Erythroblast (primary cell): ENCODE data around the gene KLHL36.

ENCODE experiments used
- GATA1 ChIP-seq: IDR thresholded peaks from 2 replicates; pipeline ENCODE4 v1.6.1; 2011; ENCODE audit warnings: low read depth, mild to moderate bottlenecking, control low read depth, low read length, moderate library complexity
- POLR2A ChIP-seq: IDR thresholded peaks from 2 replicates; pipeline ENCODE4 v1.6.1; 2011; ENCODE audit warnings: mild to moderate bottlenecking, low read length

DNA sequence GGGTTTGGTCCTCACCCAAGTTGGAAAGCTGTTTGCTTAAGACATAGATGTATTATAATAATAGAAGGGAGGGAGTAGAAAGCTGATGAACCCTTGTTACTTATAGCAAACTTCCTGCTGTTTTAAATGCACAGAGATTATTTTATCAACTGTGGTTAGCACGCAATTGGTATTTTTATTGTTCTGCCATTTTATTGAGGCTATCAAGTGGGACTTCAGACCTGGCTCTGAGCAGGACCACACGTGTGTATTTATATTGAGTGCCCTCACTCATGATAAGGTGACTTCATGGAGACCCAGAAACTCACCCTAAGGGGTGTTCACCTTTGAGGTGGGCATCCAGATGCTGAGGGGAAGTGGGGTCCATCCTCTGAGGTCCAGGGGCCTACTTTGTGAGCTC, 17.0 kb downstream of the KLHL36 start:
- TF ChIP-seq POLR2A (no peak), GATA1 (no peak)
